GM23338 (cell line): ENCODE measurements around the gene GLYATL3. TPM values are rescaled to one million over a fixed set of nuclear protein-coding genes. Genes with fewer than 3 reads are reported as not detected.

ENCODE experiments used
- ATAC-seq: fragments of 200-7000 bp; cut with Tn5 transposase; 3 replicates; pipeline ENCODE4 v1.9.1; 2020
- DNase-seq: peaks from one replicate; pipeline ENCODE4 v3.0.0-alpha.2; 2015; ENCODE audit warnings: low spot score
- H2AFZ ChIP-seq: fragments of 200-600 bp; sonication (generic); 2 replicates; pipeline ENCODE4 v1.8.0; 2016; ENCODE audit warnings: antibody characterized with exemption, mild to moderate bottlenecking, moderate library complexity
- H3F3A ChIP-seq: fragments of 200-600 bp; sonication (generic); replicated peaks from 2 replicates; pipeline ENCODE4 v1.8.0; 2017; ENCODE audit warnings: antibody characterized with exemption, mixed run types, low read depth
- H3K27ac ChIP-seq: fragments of 200-600 bp; sonication (generic); 2 replicates; pipeline ENCODE4 v1.6.1; 2016; ENCODE audit warnings: low read depth
- H3K27me3 ChIP-seq: fragments of 200-600 bp; sonication (generic); 2 replicates; pipeline ENCODE4 v1.8.0; 2016; ENCODE audit warnings: mild to moderate bottlenecking, mixed run types, moderate library complexity; ENCODE audit not compliant: insufficient read depth
- H3K36me3 ChIP-seq: fragments of 200-600 bp; sonication (generic); 2 replicates; pipeline ENCODE4 v1.8.0; 2016; ENCODE audit warnings: mild to moderate bottlenecking; ENCODE audit not compliant: insufficient read depth
- H3K4me1 ChIP-seq: fragments of 200-600 bp; sonication (generic); 2 replicates; pipeline ENCODE4 v1.8.0; 2016; ENCODE audit warnings: mild to moderate bottlenecking, moderate library complexity; ENCODE audit not compliant: insufficient read depth
- H3K4me2 ChIP-seq: fragments of 200-600 bp; sonication (generic); 2 replicates; pipeline ENCODE4 v1.7.1; 2017; ENCODE audit warnings: mixed run types
- H3K4me3 ChIP-seq: fragments of 200-600 bp; sonication (generic); 2 replicates; pipeline ENCODE4 v1.6.1; 2016; ENCODE audit warnings: mixed run types
- H3K79me2 ChIP-seq: fragments of 200-600 bp; sonication (generic); replicated peaks from 2 replicates; pipeline ENCODE4 v1.8.0; 2017; ENCODE audit warnings: mild to moderate bottlenecking; ENCODE audit not compliant: insufficient read depth
- H3K9me2 ChIP-seq: fragments of 200-600 bp; sonication (generic); 2 replicates; pipeline ENCODE4 v1.8.0; 2017; ENCODE audit not compliant: insufficient read depth
- H4K20me1 ChIP-seq: fragments of 200-600 bp; sonication (generic); replicated peaks from 2 replicates; pipeline ENCODE4 v1.8.0; 2017; ENCODE audit warnings: mild to moderate bottlenecking; ENCODE audit not compliant: insufficient read depth
- H3K27ac Mint-ChIP-seq: 2 replicates; pipeline ENCODE4 v1.8.0; 2020; ENCODE audit warnings: inconsistent platforms, mild to moderate bottlenecking, moderate library complexity, mixed read lengths
- H3K27me3 Mint-ChIP-seq: 3 replicates; pipeline ENCODE4 v1.8.0; 2022; ENCODE audit warnings: low read depth, mild to moderate bottlenecking, moderate library complexity, mixed read lengths, inconsistent platforms; ENCODE audit not compliant: insufficient read depth, poor library complexity
- H3K36me3 Mint-ChIP-seq: 3 replicates; pipeline ENCODE4 v1.8.0; 2021; ENCODE audit warnings: low read depth, mild to moderate bottlenecking, inconsistent platforms, moderate library complexity, mixed read lengths
- H3K4me1 Mint-ChIP-seq: 3 replicates; pipeline ENCODE4 v1.8.0; 2020; ENCODE audit warnings: mild to moderate bottlenecking, inconsistent platforms, mixed read lengths
- H3K4me3 Mint-ChIP-seq: 3 replicates; pipeline ENCODE4 v1.8.0; 2021; ENCODE audit warnings: moderate library complexity, mild to moderate bottlenecking, inconsistent platforms, mixed read lengths
- H3K9me3 Mint-ChIP-seq: 3 replicates; pipeline ENCODE4 v1.8.0; 2020; ENCODE audit warnings: moderate library complexity, mild to moderate bottlenecking, inconsistent platforms, mixed read lengths
- CREB1 ChIP-seq: fragments of 250-450 bp; sonication (Bioruptor Pico); IDR thresholded peaks from 2 replicates; pipeline ENCODE4 v1.5.0; 2020; ENCODE audit warnings: low read depth, mild to moderate bottlenecking, moderate library complexity
- EZH2 ChIP-seq: fragments of 200-600 bp; sonication (generic); IDR thresholded peaks from one replicate; pipeline ENCODE4 v1.8.0; 2017; ENCODE audit warnings: antibody characterized with exemption, mild to moderate bottlenecking, low read depth; ENCODE audit not compliant: unreplicated experiment
- ZNF114 ChIP-seq: fragments of 250-450 bp; sonication (Bioruptor Pico); IDR thresholded peaks from 2 replicates; pipeline ENCODE4 v1.5.0; 2020; ENCODE audit warnings: mild to moderate bottlenecking, moderate library complexity
- ZNF462 ChIP-seq: fragments of 250-450 bp; sonication (Bioruptor Pico); IDR thresholded peaks from 2 replicates; pipeline ENCODE4 v1.5.0; 2020; ENCODE audit warnings: mild to moderate bottlenecking, moderate library complexity
- polyA plus RNA-seq: library from polyadenylated mRNA; unstranded; fragments of >200 nt; fragmentation: Nextera tagmentation; extraction: Ambion mirVana; gene quantifications from 2 replicates; pipeline ENCODE4 v1.2.1, GENCODE V29; 2016
- total RNA-seq: library from RNA; depleted of rRNA; stranded (reverse); fragments of >200 nt; shearing (Covaris generic); gene quantifications from 2 replicates; pipeline ENCODE4 v1.2.3, GENCODE V29; 2014
- TF ChIP-seq, protein P1 (sequence below), 2 experiments: fragments of 200-600 bp in 1 of 2; sonication (generic) in 1 of 2; conservative IDR thresholded peaks; 2 replicates each; pipeline versions ENCODE4 v1.5.1 to v1.6.1; 2016 to 2017; ENCODE audit warnings: antibody characterized with exemption in 2 of 2, low read depth in 2 of 2, mild to moderate bottlenecking in 2 of 2, moderate library complexity in 1 of 2

Gene GLYATL3
- total and polyA plus RNA-seq, 2 experiments from 2014 or later = not detected

GRCh38 chr6:49546331-49546730 lies 46.6 kb downstream of the GLYATL3 start:
- no peak overlapping the region for H3K4me3 Mint-ChIP-seq
- Histone ChIP-seq H3K4me1 (peaks cover 8% of the 10 kb centered on the region; the same call in 1 of the 2 replicates), H4K20me1 (no peaks in the 10 kb centered on the region), H3K79me2 (no peaks in the 10 kb centered on the region), H3K36me3 (no peaks in the 10 kb centered on the region), H3K27me3 (peaks cover 26% of the 10 kb centered on the region), H3F3A (peaks cover 7% of the 10 kb centered on the region; the same call in 1 of the 2 replicates), H3K4me2 (no peak overlapping the region), H2AFZ (no peak overlapping the region), H3K4me3 (no peak overlapping the region), H3K9me2 (no peaks in the 10 kb centered on the region), H3K27ac (no peak overlapping the region)
- peaks cover 23% of the 10 kb centered on the region for H3K27me3 Mint-ChIP-seq
- TF ChIP-seq EZH2 = no peak
- H3K27ac Mint-ChIP-seq = no peak overlapping the region
- H3K9me3 Mint-ChIP-seq = no peaks in the 10 kb centered on the region
- DNase-seq (no peak), ATAC-seq (no peak)
- H3K4me1 Mint-ChIP-seq = peaks cover 20% of the 10 kb centered on the region
- no peaks in the 10 kb centered on the region for H3K36me3 Mint-ChIP-seq

GRCh38 chr6:49548613-49549304 lies 49.0 kb downstream of the GLYATL3 start:
- H3F3A ChIP-seq = peaks cover 7% of the 10 kb centered on the region
- no peak overlapping the region for H3K27ac ChIP-seq
- H3K4me3 Mint-ChIP-seq = no peak overlapping the region; the same call in 2 of the 3 replicates
- peaks cover 47% of the 10 kb centered on the region for H3K27me3 ChIP-seq
- no peaks in the 10 kb centered on the region for H3K9me2 ChIP-seq
- H3K27me3 Mint-ChIP-seq = peaks cover 23% of the 10 kb centered on the region
- H2AFZ ChIP-seq = no peak overlapping the region
- DNase-seq (peak; percentile 52), ATAC-seq (no peak)
- H3K36me3 ChIP-seq = no peaks in the 10 kb centered on the region
- TF ChIP-seq, protein P1, sequence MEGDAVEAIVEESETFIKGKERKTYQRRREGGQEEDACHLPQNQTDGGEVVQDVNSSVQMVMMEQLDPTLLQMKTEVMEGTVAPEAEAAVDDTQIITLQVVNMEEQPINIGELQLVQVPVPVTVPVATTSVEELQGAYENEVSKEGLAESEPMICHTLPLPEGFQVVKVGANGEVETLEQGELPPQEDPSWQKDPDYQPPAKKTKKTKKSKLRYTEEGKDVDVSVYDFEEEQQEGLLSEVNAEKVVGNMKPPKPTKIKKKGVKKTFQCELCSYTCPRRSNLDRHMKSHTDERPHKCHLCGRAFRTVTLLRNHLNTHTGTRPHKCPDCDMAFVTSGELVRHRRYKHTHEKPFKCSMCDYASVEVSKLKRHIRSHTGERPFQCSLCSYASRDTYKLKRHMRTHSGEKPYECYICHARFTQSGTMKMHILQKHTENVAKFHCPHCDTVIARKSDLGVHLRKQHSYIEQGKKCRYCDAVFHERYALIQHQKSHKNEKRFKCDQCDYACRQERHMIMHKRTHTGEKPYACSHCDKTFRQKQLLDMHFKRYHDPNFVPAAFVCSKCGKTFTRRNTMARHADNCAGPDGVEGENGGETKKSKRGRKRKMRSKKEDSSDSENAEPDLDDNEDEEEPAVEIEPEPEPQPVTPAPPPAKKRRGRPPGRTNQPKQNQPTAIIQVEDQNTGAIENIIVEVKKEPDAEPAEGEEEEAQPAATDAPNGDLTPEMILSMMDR (conservative IDR thresholded peaks at IDR 0.05; ENCODE audit: low read depth in 2 of 2) = peak; percentile 48 to 68
- no peak for TF ChIP-seq CREB1 (CRISPR knock-in tag)
- no peaks in the 10 kb centered on the region for H3K9me3 Mint-ChIP-seq
- peaks cover 33% of the 10 kb centered on the region for H3K4me1 Mint-ChIP-seq
- H3K4me1 ChIP-seq = peaks cover 26% of the 10 kb centered on the region
- H3K27ac Mint-ChIP-seq = no peak overlapping the region
- H4K20me1 ChIP-seq = no peaks in the 10 kb centered on the region
- H3K4me3 ChIP-seq = no peak overlapping the region
- H3K79me2 ChIP-seq = peaks cover 9% of the 10 kb centered on the region; the same call in 1 of the 2 replicates
- peak overlapping the region; percentile 81; the same call in 1 of the 2 replicates for H3K4me2 ChIP-seq
- peaks cover 8% of the 10 kb centered on the region; the same call in 2 of the 3 replicates for H3K36me3 Mint-ChIP-seq

DNA sequence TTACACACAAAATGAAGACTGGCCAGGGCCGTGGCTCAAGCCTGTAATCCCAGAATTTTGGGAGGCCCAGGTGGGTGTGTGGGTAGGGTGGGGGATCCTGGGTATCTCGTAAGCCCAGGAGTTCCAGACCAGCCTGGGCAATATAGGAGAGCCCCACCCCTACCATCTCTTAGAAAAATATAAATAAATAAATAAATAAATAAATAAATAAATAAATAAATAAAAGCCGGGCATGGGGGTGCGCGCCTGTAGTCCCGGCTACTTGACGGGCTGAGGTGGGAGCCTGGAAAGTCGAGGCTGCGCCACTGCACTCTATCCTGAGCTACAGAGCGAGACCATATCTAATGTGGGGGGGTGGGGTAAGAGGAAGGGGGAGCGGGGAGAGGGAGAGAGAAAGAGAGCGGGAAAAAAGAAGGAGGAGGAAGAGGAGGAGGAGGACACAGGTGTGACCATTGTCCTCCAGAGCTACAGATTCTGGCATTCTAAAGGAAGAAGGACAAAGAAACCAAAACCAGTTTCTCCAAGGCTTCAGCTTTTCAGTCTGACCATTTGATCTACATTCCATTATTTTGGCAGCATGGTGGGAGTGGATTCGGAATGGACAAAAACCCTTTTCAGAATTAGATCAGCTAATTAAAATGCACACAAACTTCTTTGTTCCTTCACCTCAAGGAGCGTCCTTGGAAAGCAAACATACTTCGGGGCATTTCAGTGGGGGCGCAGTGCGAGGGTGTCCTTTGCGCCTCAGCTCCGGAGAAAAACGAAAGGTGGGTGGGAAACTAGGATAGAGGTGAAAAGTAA lies 50.2 kb downstream of the GLYATL3 start:
- Mint-ChIP-seq H3K9me3 (no peaks in the 10 kb centered on the region), H3K36me3 (peaks cover 19% of the 10 kb centered on the region; the same call in 2 of the 3 replicates), H3K4me1 (peaks cover 40% of the 10 kb centered on the region), H3K27ac (peak overlapping the region; percentile 74), H3K4me3 (peak overlapping the region; percentile 78), H3K27me3 (peaks cover 23% of the 10 kb centered on the region)
- H3K4me1 ChIP-seq = peaks cover 26% of the 10 kb centered on the region
- peak overlapping the region; percentile 81 for H3K4me2 ChIP-seq
- no peaks in the 10 kb centered on the region for H3K36me3 ChIP-seq
- peak overlapping the region; percentile 83; the same call in 1 of the 2 replicates for H3K27ac ChIP-seq
- no peaks in the 10 kb centered on the region; the same call in 1 of the 2 replicates for H4K20me1 ChIP-seq
- H2AFZ ChIP-seq = peak overlapping the region; percentile 90
- peaks cover 7% of the 10 kb centered on the region for H3F3A ChIP-seq
- H3K4me3 ChIP-seq = peak overlapping the region; percentile 74
- peaks cover 58% of the 10 kb centered on the region for H3K27me3 ChIP-seq
- ATAC-seq (peak; percentile 19), DNase-seq (peak; percentile 52)
- peaks cover 10% of the 10 kb centered on the region; the same call in 1 of the 2 replicates for H3K79me2 ChIP-seq
- H3K9me2 ChIP-seq = no peaks in the 10 kb centered on the region
- TF ChIP-seq ZNF114 (CRISPR knock-in tag) = 0 out of 2 replicates have a peak, but pooled peaks have one; percentile 37
- peak; percentile 88 for TF ChIP-seq ZNF462 (CRISPR knock-in tag)
